Stimulated activated naive CD4-positive, alpha-beta T cell (primary cell): Measurements from ENCODE around the gene C2orf72.
"Not testable (repeated sequence)": the region's sequence is repeated elsewhere in the genome, so short reads cannot be mapped to it uniquely, and the experiment has no call there.

Source experiments
- DNase-seq, 6 experiments: peaks; one replicate each; lab custom pipeline; 2025; lab: John Stamatoyannopoulos, UW

C2orf72 gene

DNA sequence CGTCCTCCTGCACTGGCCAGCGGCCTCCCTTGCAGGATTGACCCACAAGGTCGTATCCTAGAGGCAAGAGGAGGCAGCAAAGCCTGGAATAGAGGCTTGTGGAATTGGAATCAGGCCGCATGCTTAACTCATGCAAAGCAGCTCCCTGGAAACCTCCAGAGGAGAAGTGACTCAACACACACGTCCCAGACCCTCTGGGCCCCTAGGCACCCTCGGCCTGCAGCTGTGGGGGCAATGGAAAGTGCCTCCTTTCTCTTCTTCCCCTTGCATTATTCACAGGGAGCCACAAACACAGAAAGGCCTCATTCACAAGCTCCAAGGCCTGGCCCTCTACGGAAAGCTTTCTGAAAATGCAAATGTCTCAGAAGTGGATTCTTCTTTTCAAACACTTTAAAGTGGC is 21.8 kb upstream of the C2orf72 start:
- DNase-seq = no peak

DNA sequence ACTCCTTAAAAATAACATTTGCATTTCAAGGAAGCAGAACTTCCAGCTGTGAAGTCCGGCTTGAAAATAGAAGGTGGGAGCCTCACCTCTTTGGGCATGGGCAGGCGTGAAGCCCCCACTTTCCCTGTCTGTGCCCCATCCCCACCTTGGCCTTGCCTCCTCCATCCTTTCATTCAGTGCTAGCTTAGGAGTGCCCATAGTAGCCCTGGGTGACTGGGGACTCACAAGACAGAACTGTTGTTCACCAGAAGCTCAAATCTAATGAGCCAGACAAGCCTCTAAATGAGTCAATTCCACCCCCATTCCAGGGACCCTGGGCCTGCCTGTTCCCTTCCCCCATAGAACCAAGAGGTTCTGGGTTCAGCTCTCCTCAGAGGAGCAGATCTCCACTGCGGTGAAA is 21.4 kb upstream of the C2orf72 start:
- DNase-seq = no peak

- no peak for DNase-seq
These were observed 20.6 kb upstream of the C2orf72 start for GRCh38 chr2:231016566-231017230.

DNA sequence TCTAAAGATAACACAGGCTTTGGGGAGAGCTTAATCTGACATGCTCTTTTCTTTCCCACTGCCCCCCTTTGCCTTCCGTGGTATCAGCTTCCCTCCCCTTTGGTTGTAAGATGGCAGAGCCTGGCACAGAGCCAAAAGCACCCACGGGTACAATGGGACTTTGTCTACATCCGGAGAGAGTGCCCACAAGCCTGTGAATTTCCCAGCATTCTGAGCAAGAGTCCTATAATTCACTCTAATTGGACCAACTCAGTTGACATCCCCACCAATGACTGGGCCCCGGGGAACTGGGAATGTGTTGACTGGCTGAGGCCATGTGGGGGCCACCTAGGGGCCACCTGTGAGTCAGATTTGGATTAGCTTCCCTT is 20.1 kb upstream of the C2orf72 start:
- no peak for DNase-seq

DNA sequence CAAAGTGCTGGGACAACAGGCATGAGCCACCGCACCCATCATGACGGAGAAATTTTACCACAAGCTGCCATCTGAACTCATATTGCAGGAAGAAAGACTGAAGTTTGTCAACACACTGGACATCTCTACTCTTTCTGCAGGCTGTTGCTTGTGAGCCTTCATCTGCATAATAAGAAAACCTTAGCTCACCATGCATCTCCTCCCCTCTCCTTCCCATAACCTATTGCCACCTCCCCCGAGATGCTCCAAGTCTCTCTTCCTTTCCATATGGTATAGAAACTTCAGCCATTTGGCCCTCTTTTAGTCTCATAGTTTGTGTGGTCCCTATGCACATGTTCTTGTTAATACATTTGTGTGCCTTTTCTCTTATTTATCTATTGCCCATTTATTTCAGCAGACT is 19.1 kb upstream of the C2orf72 start:
- DNase-seq = no peak

- not testable (repeated sequence) for DNase-seq
These were observed 12.3 kb upstream of the C2orf72 start for GRCh38 chr2:231025059-231025458.

GRCh38 chr2:231028889-231029288 is 8.4 kb upstream of the C2orf72 start:
- no peak for DNase-seq

DNA sequence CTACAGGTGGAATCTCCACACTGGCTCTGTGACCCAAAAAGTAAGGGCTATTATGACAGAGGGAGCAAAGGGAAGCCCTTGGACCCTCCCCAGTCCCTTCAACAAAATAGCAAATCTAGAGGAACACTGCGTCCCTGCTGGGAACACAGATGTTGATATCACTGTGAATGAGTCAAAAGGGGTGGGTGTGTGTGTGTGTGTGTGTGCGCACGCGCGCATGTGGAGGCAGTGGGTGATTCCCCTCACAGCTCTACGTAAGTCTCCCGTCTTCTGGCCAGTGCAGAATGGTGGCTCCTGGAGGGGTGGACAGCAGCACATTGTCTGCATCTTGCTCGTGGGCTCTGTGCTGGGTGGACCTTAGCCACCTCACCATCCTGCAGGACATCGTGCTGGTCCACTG is 7.8 kb upstream of the C2orf72 start:
- no peak for DNase-seq

DNA sequence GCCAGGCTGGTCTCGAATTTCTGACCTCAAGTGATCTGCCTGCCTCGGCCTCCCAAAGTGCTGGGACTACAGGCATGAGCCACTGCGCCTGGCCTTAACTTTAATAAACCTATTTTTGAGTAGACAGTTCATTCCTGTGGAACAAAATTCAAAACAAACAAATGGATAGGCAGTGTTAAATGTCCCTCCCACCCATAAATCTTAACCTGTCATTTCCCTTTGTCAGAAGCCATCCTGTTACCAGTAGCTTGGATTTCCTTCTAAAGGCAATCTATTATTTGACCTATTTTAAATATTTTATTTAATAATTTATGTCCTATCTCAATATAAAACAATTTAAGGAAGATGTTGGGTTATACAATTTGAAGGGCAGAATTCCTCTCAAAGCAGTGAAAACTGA is 6.6 kb upstream of the C2orf72 start:
- no peak for DNase-seq

- no peak for DNase-seq
These were observed 4.7 kb upstream of the C2orf72 start for GRCh38 chr2:231032575-231033140.

DNA sequence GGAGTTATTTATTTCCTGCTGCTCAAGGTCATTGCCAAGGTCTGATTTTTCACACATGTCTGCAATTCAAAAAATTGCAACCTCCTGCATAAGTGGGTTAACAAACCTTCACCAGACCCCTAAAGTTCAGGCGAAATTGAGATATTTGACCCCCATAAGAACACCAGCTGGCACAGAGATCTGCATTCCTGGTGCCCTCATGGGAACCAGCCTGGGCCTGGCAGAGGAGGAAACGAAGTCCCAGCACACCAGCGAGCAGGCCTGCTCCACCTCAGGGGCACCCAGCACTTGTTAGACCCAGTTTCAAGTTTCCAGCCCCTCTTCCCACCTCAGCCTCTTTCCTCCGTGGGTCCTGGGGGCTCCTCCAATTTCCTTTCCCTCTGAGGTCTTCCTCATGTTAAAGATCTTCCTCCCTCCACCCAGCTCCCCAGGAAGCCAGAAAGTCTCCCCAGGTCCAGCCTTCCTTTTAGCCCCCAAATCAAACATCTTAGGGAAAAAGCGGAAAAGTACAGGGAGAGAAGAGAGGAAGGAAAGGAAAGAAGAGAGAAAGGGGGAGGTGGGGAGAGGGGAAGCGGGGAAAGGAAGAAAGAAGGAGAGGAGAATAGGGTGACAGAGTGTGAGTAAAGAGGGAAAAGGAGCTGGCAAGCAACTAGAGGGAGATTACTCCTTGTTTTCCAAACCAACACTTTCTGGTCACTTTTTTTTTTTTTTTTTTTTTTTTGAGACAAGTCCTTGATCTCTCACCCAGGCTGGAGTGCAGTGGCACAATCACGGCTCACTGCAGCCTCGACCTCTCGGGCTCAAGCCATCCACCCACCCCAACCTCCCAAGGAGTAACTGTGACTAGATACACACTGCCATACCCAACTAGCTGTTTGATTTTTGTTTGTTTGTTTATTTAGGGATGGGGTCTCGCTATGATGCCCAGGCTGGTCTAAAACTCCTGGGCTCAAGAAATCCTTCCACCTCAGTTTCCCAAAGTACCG is 3.9 kb upstream of the C2orf72 start:
- no peak for DNase-seq

GRCh38 chr2:231034291-231034882 is 2.9 kb upstream of the C2orf72 start:
- DNase-seq = no peak

- DNase-seq = no peak
These were observed 1.2 kb upstream of the C2orf72 start for GRCh38 chr2:231036131-231036530.

- DNase-seq = no peak
These were observed 681 bp upstream of the C2orf72 start for GRCh38 chr2:231036578-231037106.

DNA sequence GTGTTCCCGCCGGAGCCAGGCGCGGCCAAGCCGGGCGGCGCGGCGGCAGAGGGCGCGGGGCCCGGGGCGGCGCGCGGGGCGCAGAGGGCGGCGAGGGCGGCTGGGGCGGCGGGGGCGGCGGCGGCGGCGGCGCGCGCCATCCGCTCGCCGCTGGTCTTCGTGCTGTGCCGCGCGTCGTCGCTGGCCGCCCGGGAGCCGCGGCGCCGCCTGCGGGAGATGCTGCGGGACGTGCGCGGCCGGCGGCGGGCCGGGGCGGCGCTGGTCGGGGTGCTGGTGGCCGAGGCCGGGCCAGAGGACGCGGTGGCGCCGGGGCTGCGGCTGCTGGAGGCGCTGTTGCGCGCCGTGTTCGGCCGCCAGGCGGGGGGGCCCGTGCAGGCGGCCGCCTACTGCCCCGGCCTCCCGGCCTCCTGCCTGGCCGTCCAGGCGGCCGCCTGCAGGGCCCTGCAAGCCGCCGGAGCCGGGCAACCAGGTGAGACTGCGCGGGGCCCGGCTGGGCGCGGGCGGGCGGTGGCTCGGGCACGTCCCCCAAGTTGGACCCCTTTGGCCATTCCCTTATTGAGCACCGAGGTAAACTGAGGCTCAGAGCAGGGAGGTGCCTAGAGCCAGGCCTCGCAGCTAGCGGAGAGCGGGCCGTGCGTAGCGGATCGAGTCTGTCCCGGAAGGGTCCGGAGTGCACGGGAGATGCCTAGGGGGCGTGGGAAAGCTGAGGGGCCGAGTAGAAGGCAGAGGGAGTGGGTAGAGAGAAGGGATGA is 584 bp downstream of the C2orf72 start:
- no peak for DNase-seq

DNA sequence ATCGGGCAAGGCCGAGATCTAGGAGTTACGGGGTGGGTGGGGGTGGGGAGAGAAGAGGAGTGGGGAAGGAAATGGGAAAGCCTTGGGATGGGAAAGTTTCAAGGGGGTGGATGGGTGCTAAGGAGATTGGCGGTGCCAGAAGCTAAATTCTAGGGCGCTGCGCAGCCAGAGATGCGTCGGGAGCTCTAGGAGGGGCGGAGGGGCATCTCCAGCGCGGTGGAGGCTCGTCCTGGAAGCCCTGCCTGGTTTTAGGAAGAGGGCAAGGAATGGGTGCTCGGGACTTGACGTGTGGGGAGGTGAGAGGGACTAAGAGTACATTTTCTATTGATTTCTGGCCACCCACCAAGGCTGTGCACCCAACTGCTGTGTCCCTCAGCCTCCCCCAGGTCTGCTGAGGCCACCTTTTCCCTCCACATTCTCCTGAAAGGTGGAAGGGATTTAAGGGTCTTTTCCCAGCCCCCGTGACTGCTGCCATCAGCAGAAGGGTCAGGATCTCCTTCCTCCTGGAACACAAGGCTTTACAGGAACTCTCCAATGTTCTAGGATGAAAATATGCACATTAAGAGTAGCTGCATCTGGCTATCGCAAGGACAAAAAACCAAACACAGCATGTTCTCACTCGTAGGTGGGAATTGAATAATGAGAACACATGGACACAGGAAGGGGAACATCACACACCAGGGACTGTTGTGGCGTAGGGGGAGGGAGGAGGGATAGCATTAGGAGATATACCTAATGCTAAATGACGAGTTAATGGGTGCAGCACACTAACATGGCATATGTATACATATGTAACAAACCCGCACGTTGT is 1.4 kb downstream of the C2orf72 start:
- no peak for DNase-seq

GRCh38 chr2:231039294-231039664 is 2.0 kb downstream of the C2orf72 start:
- no peak for DNase-seq

DNA sequence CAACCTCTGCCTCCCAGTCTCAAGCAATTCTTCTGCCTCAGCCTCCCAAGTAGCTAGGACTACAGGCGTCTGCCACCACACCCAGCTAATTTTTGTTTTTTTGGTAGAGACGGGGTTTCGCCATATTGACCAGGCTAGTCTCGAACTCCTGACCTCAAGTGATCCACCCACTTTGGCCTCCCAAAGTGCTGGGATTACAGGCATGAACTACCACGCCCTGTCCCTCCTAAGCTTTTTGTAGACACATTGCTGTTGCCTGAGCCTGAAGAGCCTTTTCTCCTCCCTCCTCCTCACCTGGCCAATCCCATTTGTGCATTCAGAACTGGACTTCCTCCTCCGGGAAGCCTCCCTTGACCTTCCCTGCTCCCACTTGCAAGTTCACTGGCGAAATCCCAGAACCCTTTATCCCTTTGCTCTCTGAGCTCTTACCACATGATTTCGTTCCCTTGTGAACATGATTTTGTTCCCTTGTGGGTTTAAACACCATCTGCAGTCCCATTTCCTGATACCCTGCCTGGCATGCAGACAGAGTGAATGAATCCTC is 2.6 kb downstream of the C2orf72 start:
- no peak for DNase-seq

- DNase-seq = no peak
These were observed 3.9 kb downstream of the C2orf72 start for GRCh38 chr2:231041061-231041689.

DNA sequence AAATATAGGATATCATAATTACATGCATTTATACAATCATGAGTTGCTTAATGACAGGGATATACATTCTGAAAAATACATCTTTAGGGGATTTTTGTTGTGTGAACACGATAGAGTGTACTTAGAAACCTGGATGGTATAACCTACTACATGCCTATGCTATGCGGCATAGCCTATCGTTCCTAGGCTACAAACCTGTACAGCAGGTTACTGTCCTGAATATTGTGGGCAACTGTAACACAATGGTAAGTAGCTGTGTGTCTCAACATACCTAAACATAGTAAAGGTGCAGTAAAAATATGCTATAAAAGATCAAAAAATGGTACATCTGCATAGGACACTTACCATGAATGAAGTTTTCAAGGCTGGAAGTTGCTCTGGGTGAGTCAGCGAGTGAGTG is 6.5 kb downstream of the C2orf72 start:
- no peak for DNase-seq
